Measurements from ENCODE around the gene PRR14L. TPM values are rescaled to one million over a fixed set of nuclear protein-coding genes. Genes with fewer than 3 reads are reported as not detected.
A peak's percentile ranks its signal among the peaks of the same experiment; 100 is the strongest.

The PRR14L gene
- polyA plus RNA-seq, 1 donor from 2014 or later, result 14.3 TPM

GRCh38 chr22:31753634-31754501 is 3.9 kb upstream of the PRR14L start, which contains the start of gene DEPDC5:
DEPDC5 (plus strand) TSS chr22:31754019; CDS start chr22:31754922, 903 bp downstream.
- Histone ChIP-seq H3K9ac (ENCODE audit: low read length) (peak within 1 kb of the TSS; percentile 86), H3K27ac (ENCODE audit: low read length) (peak within 1 kb of the TSS; percentile 94), H3K4me2 (ENCODE audit: low read length) (peak within 1 kb of the TSS; percentile 69), H2AFZ (ENCODE audit: low read depth, low read length) (peak within 1 kb of the TSS; percentile 67), H4K20me1 (ENCODE audit: insufficient read depth) (no peaks in the 10 kb centered on the region), H3K4me3 (ENCODE audit: low read length) (peak within 1 kb of the TSS; percentile 82), H3K27me3 (ENCODE audit: insufficient read depth, low read depth, low read length) (no peaks in the 10 kb centered on the region), H3K36me3 (ENCODE audit: insufficient read depth, low read length) (no peaks in the 10 kb centered on the region), H3F3A (ENCODE audit: insufficient read depth, low read length, poor library complexity, severe bottlenecking) (peaks cover 5% of the 10 kb centered on the region), H3K9me2 (ENCODE audit: insufficient read depth, low read length) (no peaks in the 10 kb centered on the region), H3K9me3 (ENCODE audit: low read length) (no peaks in the 10 kb centered on the region), H3K79me2 (replicated peaks; ENCODE audit: insufficient read depth, low read length) (peaks cover 3% of the 10 kb centered on the region)
- TF ChIP-seq POLR2AphosphoS5 (IDR thresholded peaks at IDR 0.05) (peak; percentile 94), TAF1 (IDR thresholded peaks at IDR 0.05; ENCODE audit: low read depth) (peak; percentile 52), EZH2 (IDR thresholded peaks at IDR 0.05; ENCODE audit: borderline replicate concordance, insufficient read depth, low read length, poor library complexity, severe bottlenecking) (no peak), RAD21 (conservative IDR thresholded peaks at IDR 0.05) (peak; percentile 13), EP300 (conservative IDR thresholded peaks at IDR 0.05; ENCODE audit: poor library complexity, severe bottlenecking) (no peak), MXI1 (conservative IDR thresholded peaks at IDR 0.05; ENCODE audit: poor library complexity, severe bottlenecking) (peak; percentile 73), REST (IDR thresholded peaks at IDR 0.05; ENCODE audit: borderline replicate concordance) (peak; percentile 89), SMC3 (conservative IDR thresholded peaks at IDR 0.05; ENCODE audit: poor library complexity) (peak; percentile 45)
- TF ChIP-seq, protein P1, sequence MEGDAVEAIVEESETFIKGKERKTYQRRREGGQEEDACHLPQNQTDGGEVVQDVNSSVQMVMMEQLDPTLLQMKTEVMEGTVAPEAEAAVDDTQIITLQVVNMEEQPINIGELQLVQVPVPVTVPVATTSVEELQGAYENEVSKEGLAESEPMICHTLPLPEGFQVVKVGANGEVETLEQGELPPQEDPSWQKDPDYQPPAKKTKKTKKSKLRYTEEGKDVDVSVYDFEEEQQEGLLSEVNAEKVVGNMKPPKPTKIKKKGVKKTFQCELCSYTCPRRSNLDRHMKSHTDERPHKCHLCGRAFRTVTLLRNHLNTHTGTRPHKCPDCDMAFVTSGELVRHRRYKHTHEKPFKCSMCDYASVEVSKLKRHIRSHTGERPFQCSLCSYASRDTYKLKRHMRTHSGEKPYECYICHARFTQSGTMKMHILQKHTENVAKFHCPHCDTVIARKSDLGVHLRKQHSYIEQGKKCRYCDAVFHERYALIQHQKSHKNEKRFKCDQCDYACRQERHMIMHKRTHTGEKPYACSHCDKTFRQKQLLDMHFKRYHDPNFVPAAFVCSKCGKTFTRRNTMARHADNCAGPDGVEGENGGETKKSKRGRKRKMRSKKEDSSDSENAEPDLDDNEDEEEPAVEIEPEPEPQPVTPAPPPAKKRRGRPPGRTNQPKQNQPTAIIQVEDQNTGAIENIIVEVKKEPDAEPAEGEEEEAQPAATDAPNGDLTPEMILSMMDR (IDR thresholded peaks at IDR 0.05; ENCODE audit: poor library complexity, severe bottlenecking), result peak; percentile 38

DNA sequence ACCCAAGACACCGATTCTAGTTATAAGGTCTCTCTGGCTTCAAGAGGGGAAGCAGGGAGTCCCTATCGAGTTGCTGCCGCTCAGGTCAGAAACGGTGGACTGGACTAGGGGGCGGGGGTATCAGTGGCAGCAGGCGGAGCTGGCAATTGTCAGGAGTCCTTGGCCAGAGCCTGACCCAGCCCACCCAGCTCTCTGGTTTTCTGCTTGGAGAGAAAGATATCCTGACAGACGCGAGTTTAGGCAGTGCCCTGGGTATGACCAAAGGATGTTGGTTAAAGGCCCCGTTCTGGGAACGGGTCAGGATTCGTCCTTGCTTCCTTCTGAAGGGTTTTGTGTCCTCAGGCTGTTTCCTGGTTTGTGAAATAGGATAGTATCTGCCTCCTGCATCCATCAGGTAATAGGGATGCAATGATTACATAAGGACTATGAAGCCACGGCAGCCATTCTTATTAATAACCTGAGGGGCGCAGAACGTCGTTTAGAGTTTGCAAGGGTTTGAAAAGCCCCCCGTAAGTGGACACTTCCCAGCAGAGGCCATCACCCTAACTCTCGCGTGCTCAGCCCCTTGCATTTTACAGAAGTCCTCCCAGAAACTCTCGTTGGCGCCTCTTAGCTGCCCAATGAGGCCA is 3.2 kb upstream of the PRR14L start:
- Histone ChIP-seq H3K27ac (ENCODE audit: low read length) (peak overlapping the region; percentile 94), H3K36me3 (ENCODE audit: insufficient read depth, low read length) (no peaks in the 10 kb centered on the region), H3K27me3 (ENCODE audit: insufficient read depth, low read depth, low read length) (no peaks in the 10 kb centered on the region), H3K9me3 (ENCODE audit: low read length) (no peaks in the 10 kb centered on the region), H3K4me3 (ENCODE audit: low read length) (peak overlapping the region; percentile 82), H3K4me2 (ENCODE audit: low read length) (peak overlapping the region; percentile 66), H4K20me1 (ENCODE audit: insufficient read depth) (no peaks in the 10 kb centered on the region), H3F3A (ENCODE audit: insufficient read depth, low read length, poor library complexity, severe bottlenecking) (peaks cover 5% of the 10 kb centered on the region), H3K79me2 (replicated peaks; ENCODE audit: insufficient read depth, low read length) (peaks cover 10% of the 10 kb centered on the region), H3K9ac (ENCODE audit: low read length) (peak overlapping the region; percentile 86), H2AFZ (ENCODE audit: low read depth, low read length) (peak overlapping the region; percentile 60), H3K9me2 (ENCODE audit: insufficient read depth, low read length) (no peaks in the 10 kb centered on the region)
- TF ChIP-seq, protein P1 (IDR thresholded peaks at IDR 0.05; ENCODE audit: poor library complexity, severe bottlenecking), result no peak
- TF ChIP-seq EZH2 (IDR thresholded peaks at IDR 0.05; ENCODE audit: borderline replicate concordance, insufficient read depth, low read length, poor library complexity, severe bottlenecking), result no peak
- no peak for TF ChIP-seq REST (IDR thresholded peaks at IDR 0.05; ENCODE audit: borderline replicate concordance)
- no peak for TF ChIP-seq POLR2AphosphoS5 (IDR thresholded peaks at IDR 0.05)
- no peak for TF ChIP-seq TAF1 (IDR thresholded peaks at IDR 0.05; ENCODE audit: low read depth)

Measured in neural cell (in vitro differentiated cells).